NCI-H524 (cell line): ENCODE data around the gene RAMP3.

ENCODE experiments used
- DNase-seq, 2 experiments: peaks; one replicate each; lab custom pipeline; 2025; lab: John Stamatoyannopoulos, UW

RAMP3 gene

DNA sequence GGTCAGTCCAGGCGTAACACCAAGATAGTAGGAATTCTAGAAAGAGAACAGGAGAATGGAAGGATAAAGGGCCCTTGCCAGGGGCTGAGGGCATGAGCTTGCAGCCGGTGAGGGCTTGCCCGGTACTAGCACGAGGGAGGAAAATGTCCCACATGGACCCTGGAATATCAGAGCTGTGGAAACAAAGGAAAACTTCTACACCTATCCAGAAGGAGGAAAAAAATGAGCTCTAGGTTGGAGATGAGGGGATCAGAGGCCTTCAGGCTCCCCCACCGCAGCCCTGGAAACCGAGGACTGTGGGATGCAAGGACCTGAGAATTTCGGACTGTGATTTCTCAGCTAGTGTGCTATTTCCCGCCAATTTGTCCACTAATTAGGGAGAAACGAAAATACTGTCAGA, 22.1 kb downstream of the RAMP3 start:
- no peak for DNase-seq

DNA sequence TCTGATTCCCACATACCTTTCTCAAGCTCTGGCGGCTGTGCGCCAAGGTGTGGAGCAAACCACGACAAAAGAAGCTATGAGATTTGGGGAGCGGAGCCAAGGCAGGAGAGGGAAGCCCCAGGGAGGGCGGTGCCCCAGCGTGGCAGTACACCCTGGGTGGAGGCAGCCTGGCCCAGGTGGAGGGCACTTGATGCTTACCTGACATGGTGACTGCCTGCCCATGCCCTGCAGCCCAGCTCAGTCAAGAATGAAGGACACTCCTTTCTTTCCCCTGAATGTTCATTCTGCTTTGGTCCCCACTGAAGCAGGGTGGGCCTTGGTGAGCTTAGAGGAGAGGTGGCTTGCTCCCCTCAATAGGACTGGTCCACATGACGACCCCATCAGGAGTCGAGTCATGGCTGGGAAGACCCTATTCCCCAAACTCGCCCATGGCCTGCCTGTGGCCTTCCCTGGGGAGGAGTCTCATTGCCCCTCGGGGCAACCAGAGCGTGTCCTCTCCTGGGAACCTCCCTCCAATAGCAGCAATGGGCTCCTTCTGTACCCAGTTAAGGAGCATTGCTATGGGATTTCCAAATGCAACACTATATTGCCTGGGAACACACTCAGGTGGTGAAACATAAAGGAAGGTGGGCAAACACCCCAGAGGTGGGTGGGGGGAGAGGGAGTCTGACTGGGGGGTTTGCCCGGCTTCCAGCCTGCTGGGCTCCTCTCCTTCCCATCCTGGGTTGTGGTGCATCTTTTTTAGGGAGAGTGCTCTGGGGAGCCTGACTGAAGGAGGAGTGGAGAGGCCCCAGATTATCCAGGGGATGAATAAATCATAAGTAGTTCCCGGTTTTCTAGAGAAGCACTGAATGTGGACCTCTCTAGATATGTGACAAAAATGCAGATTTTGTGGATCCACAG, 22.7 kb downstream of the RAMP3 start:
- DNase-seq, result no peak

DNA sequence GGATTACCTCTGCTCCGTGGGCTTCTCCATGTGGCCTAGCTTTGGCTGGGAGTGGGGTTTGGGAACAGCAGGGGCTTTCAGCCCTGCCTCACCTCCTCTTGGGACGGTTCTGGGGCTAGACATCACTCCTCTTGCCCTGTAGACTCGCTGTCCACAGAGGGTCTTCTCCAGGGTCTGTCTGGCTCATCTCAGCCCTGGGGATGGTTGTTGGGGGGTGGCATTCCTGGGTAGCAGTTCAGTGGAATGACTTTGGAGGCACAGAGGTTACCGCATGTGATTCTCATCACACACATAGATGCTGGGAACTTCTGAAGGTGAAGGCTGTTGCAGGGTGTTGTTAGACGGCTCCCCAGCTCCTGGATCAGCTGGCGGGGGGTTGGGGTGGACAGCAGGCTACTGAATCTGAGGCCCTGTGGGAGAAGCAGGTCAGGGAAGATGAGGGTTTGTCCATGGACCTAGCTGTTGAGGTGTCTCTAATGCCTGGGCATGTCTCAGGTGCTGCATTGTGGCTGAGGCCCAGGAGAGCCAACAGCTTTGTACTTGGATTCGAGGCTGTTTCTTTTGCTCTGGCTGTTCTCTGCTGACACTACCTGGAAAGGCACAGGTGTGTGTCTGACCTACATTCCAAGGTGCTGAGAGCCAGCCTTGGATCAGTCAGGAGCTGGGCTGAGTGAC, 23.8 kb downstream of the RAMP3 start:
- DNase-seq, result no peak

DNA sequence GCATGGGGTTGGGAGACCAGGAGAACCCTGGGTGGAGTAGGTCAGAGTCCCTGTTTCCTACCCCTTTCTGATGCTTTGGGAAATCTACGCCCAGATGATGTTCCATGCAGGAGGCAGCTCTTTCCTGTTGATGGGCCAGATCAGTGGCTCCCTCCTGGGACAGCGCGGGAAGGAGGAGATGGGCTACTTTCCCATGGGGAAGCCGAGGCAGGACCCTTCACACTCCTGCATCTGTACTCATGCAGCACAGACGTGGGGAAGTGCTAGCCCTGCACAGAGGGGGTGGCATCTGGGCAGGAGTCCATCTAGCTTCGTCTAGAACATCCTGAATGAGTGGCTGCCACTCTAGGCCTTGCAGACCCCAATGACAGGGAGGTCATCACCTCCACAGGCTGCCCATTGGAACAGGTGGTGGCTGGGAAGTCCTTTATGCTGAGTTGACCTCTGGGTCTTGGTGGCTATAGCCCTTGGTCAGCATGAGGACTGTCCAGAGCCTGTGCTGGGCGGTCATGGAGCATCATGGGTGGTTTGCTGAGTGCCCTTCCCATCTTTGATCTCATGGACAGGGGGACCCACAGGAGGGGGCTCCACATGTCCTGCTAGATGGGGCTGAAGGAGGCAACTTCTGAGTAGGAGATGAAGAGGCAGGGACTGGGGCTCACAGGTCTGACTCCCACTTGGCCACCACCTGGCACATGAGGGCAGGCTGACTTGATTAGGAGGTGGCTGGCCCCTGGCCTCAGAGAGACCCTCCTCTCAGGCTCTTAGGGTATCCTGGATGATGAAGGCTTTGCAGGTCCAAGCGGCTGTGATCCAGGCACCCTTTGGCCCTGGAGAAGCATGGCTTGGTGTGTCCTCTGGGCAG, 24.6 kb downstream of the RAMP3 start:
- no peak for DNase-seq

DNA sequence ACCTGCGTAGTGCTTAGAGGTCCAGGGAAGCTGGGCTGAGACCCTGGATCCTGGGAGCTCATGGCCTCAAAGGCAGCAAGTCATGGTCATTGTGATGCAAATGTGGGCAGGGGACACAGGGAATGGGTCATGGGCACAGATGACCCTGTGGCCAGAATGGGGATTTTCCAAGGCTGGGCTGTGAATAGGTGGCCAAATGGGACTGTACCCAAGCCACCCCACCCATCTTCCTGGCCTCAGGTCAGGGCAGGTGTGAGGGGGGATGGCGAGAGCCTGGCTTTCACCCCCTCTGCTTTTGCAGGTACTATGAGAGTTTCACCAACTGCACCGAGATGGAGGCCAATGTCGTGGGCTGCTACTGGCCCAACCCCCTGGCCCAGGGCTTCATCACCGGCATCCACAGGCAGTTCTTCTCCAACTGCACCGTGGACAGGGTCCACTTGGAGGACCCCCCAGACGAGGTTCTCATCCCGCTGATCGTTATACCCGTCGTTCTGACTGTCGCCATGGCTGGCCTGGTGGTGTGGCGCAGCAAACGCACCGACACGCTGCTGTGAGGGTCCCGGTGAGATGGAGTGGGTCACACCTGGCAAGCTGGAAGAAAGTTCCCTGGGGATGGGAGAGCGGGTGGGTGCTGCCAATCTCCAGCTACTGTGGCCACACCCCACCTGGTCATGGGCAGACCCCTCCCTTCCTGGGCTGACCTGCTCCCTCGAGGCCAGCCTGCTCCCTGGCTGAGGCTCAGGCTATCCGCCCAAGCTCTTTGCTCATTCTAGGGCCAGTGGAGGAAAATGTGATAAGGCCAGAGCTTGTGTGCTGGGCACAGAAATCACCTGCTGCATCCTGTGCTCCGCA, 25.5 kb downstream of the RAMP3 start:
- DNase-seq, result no peak

DNA sequence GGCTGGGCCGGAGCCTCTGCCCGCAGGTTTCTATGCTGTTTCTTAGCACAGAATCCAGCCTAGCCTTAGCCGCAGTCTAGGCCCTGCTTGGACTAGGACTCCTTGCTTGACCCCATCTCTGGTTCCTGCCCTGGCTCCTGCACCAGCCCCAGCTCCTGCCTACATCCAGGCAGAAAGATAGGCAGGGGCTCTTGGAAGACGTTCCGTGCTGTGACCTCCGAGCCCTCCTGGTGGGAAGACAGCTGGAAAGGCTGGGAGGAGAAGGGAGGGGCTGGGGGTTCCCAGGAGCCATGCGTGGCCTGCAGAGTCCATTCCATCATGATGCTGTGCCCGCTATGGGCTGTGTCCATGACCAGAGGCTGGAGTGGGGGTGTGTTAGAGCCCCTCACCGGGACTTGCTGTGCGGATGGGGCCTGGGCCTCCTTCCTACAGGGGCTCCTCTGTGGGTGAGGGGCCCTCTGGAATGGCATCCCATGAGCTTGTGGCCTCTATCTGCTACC, 26.2 kb downstream of the RAMP3 start:
- DNase-seq, result no peak

DNA sequence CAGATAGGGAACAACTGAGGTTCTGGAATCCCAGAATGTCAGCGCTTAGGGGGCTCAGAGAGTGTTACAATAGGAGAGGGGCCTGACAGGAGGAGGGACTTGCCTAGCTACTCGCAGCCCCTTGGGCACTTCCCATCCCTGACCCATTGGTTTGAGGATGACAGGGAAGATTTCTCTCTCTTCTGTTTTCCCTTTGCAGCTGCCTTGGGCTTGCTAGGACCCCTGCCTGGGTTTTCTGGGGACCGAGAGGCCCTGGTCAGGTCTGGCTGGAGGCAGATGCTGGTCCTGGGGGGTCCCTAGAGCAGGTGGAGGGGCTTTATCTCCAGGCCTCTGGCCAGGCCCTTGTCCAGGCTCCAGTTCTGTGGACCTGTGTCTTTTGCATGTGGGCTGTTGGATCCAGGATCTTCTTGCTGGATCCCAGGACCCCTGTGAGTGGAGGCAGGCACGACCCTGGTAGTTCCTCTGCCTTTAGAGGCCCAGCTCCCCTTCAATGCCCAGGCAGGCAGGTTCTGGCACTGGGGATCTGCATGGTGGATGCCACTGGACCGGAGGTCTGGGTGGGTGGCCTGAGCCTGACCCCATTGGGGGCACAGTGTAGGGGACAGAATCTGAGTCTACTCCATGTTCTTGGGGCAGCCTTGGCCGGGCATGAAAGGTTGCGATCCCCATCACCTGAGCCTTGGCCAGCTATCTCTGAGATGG, 26.9 kb downstream of the RAMP3 start:
- no peak for DNase-seq

DNA sequence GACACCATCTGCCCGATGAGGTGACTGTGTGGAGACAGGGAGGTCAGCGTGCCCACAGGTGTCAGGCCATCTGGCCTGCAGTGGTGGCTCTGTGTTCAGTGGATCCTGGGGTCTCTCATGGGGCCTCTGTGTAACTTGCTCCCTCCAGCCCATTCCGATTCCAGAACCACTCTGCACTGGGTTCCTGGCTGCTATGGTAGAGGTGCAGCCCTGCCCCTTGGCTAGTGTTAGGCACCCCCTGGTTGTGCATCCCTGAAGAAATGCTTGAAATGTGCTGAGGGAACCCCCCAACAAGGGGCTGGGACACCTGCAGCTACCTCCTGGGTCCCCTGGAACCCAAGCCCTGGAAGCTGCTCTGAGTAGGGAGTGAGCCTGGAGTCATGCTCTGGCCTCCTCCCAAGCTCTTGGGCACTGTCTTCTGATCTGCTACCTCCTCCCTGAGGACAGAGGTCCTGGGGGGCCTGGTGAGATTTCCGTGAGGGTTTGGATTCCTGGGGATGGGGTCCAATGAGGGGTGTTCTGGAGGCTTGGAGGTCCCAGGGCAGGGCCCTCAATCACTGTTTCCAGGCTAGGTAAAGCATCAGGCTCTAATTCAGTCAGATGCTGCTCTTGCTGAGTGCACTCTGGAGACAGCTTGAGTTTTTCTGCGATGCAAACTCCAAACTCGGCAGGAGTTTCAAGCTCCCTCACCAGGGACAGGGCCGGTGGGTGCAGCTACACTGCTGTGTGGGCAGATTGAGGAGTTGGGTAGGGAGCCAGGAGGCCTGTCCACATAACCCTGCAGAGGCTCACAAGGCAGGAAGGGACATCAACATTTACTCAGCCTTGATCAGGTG, 27.7 kb downstream of the RAMP3 start:
- peak in 1 of 2 experiments; percentile 23 for DNase-seq

DNA sequence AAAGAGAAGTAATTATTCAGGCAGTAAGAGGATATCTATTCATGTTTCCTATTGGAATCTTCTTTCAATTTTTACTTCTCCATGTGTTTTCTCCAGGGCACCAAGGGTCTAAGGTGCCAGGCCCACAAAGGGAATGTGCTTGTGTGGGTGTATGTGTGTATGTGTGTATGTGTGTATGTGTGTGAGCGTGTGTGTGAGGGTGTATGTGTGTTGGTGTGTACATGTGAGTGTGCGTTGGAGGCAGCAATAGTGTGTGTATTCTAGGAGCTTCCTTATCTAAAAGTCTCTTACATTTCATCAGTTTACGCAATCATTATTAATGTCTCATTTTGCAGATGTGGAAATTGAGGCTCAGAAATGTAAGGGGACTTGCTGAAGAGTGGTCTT, 28.3 kb downstream of the RAMP3 start:
- DNase-seq, result no peak

DNA sequence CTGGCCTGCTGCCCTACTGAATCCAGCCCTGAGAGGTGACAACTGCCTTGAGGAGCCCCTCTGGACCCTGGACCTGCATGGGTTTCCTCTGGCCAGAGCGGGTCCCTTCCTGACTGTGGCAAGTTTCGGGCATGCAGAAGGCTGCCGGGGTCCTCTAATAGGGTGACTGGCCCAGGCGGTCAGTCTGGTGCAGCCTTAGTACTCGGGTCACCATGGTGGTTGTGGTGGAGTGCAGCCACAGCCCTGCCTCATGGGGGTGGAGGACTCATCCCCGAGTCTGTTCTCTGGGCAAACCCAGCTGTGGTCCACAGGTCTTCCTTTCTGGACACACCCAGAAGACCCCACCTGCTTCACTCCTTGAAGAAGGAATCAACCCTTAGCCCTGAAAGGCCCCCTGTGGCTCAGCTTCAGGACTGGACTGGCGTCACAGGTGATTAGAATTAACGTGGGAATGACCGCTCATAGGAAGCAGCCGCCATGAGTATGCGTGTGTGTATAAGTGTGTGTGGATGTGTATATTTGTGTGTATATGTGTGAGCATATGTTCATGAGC, 28.7 kb downstream of the RAMP3 start:
- no peak for DNase-seq

DNA sequence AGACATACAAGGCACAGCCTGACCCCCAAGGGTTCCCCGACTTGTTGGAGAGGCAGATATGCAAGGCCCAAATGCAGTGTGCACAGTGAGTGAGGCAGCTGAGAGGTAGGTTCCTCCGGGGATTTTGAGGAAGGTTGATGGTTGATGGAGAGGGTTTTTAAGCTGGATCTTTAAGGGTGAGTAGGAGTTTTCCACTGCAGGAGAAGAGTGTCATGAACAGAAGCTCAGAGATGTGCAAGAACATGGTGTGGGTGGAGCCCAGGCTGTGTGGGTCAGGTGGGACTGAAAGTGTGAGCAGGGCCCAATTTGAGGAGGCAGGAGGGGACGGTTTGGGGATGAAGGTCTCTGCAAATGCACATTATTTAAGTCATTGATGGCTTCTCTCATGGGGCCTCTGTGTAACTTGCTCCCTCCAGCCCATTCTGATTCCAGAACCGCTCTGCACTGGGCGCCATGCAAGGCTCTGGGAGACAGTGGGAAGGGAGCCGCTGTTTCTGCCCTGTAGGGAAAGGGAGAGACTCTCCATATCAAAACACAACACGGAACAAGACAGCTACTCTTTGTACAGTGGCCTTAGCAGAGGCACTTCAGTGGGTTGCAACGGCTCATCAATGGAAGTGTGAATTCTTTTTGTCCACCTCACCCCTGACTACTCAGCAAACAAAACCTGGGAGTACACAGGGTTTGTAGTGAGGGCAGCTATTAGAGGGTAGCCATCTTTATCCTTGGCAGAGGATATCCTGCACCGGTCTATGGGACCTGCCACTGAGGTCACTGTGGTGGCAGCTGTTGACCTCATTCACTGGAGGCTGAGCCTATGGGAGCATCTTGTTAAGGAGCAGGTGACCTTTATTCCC, 29.7 kb downstream of the RAMP3 start:
- no peak for DNase-seq

DNA sequence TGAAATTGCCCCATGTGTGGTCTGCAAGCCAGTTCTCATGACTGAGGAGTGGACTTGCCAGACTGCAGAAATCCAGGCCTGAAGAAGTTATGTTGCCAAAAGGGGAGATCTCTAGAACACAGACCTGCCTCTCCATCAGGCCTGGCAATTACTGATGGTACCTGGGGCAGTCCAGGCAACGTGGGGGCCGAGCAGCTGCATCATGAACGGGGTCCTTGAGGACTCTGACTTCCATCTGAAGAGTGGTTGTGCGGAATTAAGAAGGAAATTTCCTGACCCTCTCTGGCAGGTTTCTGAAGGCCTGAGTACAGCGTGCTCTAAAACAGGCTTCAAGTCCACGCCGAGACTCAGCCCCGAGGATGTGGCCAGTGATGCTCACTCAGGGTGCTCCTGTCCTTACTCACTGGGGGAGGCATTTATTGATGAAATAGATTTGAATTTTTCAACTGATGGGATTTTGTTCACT, 30.4 kb downstream of the RAMP3 start:
- no peak for DNase-seq

DNA sequence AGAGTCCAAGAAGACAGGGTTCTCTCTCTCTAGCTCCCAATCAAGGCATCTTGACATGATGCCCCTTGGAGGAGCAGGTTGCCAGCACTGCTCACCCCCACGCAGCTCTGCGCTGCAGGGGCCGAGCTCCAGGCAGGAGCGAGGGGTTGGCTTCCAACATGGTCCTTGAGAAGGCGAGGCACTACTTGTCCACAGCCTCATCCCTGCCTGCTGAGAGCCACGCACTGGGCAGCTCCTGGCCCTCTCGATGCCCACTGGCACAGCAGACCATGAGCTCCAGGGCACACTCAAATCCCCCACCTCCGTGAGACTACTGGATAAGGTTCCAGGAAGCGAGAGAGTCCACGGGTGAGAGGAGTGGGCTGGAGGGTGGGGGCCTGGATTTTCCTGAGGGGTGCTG, 31.1 kb downstream of the RAMP3 start:
- DNase-seq, result no peak

DNA sequence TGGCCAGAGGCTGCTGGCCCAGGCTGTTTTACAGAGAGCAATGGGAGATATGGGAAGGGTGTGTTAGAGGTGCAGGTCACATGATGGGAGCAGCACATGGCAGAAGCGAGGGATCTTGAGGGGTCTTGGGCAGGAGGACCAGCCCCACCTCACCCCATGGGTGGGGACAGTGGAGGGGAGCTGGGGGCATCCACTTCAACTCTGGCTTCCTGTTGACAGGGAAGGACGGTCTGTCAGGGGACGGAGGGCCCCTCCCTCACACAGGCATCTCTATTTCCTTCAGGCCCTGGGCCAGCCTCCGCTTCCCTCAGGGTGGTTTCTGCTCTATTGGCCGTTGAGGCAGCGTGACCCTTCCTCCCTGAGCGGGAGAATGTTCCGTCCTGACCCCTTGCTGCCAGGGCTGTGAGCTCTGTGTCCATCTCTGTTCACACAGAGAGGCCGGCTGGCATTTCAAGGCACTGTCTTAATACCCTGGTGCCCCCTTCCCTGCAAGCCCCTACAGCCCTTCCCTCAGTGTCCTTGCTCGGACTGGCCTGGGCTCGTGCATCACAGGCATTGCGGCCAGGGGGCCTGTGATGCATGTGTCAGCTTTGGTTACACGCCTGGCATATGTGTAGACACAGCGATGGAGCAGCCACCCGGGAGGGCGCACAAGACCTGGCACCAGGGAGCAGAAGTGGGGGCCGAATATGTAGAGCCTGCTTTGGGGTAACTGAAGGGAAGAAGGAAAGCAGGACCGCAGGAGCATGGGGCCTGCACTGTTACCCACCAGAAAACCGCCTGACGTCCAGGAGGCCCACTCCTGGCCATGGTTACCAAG, 31.8 kb downstream of the RAMP3 start:
- DNase-seq, result no peak

DNA sequence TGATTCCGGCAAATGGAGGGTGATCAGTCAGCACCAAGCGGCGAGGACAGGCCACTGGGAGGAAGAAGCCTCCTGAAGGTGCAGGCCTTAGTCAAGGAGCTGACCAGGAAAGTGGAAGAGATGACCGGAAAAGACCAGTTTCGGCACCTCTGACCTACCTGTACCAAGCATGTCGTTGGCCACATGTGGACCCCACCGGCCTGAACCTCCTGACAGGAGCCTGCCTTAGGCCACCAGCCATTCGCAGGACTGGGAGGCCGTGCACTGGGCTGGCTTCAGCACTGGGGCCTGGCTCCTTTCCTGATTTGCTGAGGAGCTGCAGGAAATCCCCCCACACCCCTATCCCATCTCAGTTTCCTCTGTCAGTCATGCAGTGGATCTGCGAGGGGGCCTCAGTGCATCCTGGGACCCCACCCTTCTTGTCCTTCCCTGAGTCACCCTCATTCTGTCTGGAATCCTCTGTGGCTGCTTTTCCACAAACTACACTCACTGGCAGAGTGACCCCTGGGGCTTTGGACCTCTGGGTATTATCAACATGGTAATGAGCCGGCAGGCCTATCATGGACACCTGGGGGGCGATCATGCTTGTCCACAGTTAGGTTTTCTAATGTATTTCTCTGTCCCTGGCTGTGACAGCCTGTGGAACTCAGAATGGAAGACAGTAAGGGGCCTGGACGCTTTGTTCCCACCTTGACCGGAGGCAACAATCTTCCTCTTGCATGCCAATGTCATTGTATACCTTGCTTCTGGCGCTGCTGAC, 33.0 kb downstream of the RAMP3 start:
- DNase-seq, result no peak

DNA sequence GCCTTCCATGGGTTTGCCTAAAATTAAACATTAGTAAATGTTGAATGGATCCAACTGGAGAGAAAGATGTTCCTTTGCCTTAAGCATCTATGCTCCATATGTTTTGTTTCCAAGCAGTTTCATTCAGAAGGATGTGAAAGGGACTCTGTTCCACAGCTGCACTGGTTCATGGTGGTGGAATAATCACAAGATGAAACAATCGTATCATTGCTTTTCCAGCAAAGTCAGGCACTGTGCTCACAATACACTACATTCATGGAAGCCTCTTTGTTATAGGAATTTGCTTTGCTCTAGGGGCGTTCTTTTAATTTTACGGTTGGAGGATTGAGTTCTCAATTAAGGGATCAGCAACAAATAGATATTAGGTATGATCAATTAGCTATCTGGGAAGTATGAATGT, 33.8 kb downstream of the RAMP3 start:
- DNase-seq, result no peak

DNA sequence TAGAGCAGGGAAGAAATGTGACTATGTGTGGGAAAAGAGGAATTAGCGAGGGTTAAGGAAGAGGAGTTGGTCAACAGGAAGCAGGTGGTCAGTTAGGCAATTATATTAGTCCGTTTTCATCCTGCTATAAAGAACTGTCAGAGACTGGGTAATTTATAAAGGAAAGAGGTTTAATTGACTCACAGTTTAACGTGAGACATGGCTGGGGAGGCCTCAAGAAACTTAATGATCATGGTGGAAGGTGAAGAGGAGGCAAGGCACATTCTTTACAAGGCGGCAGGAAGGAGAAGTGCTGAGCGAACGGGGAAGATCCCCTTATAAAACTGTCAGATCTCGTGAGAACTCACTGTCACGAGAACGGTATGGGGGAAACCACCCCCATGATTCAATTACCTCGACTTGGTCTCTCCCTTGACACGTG, 35.0 kb downstream of the RAMP3 start:
- DNase-seq, result no peak
